Effector memory CD4-positive, alpha-beta T cell (primary cell): ENCODE results near the gene CHCHD4.

Experiments
- DNase-seq, 3 donors: peaks; one replicate each; pipeline ENCODE4 v3.0.0-alpha.2; 2020
- H3K27ac ChIP-seq: 2 replicates; pipeline ENCODE4 v1.7.0; 2013; ENCODE audit warnings: mild to moderate bottlenecking, low read length, moderate library complexity; ENCODE audit not compliant: insufficient read depth, poor library complexity, severe bottlenecking
- H3K27me3 ChIP-seq: replicated peaks from 2 replicates; pipeline ENCODE4 v1.7.0; 2013; ENCODE audit warnings: mild to moderate bottlenecking, low read length; ENCODE audit not compliant: insufficient read depth, control insufficient read depth, poor library complexity, severe bottlenecking
- H3K36me3 ChIP-seq: 2 replicates; pipeline ENCODE4 v1.7.0; 2013; ENCODE audit warnings: mild to moderate bottlenecking, low read length, moderate library complexity; ENCODE audit not compliant: control insufficient read depth, insufficient read depth
- H3K4me1 ChIP-seq: 2 replicates; pipeline ENCODE4 v1.7.0; 2013; ENCODE audit warnings: low read length, mild to moderate bottlenecking; ENCODE audit not compliant: control insufficient read depth, insufficient read depth, poor library complexity, severe bottlenecking
- H3K4me3 ChIP-seq: 2 replicates; pipeline ENCODE4 v1.7.0; 2013; ENCODE audit warnings: low read length, low read depth, mild to moderate bottlenecking; ENCODE audit not compliant: insufficient read depth, poor library complexity, severe bottlenecking
- H3K9me3 ChIP-seq: 2 replicates; pipeline ENCODE4 v1.7.0; 2013; ENCODE audit warnings: mild to moderate bottlenecking, low read length, moderate library complexity; ENCODE audit not compliant: control insufficient read depth

Gene CHCHD4

DNA sequence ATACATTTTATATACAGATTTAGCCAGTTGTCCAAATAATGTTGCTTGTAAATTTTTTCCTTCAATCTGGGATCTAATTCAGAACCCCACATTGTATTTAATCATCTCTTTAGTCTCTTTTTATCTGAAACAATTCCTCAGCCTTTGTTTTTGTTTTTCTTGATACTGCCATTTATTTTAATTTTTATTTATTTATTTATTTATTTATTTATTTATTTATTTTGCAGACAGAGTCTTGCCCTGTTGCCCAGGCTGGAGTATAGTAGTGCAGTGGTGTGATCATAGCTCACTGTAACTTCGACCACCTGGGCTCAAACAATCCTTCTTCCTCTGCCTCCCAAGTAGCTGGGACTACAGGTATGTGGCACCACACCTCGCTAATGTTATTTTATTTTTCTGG lies 61.5 kb downstream of the CHCHD4 start:
- no peaks in the 10 kb centered on the region for H3K36me3 ChIP-seq

More for the DNA sequence above, 61.5 kb downstream of the CHCHD4 start:
- Histone ChIP-seq H3K9me3 (no peaks in the 10 kb centered on the region), H3K27ac (no peak overlapping the region), H3K4me1 (no peaks in the 10 kb centered on the region), H3K27me3 (no peaks in the 10 kb centered on the region), H3K4me3 (no peak overlapping the region)
- DNase-seq, result no peak
